Tibial artery (tissue), 4 donors: Measurements from ENCODE around the gene PAQR4.

Experiments used
- DNase-seq, 2 donors: peaks; one replicate each; pipeline ENCODE4 v3.0.0-alpha.2; 2019
- H3K27ac ChIP-seq, 2 donors: fragments of 200-600 bp; sonication (generic) in 1 of 2; 1 replicate in 1 of 2; 2 replicates in 1 of 2; pipeline ENCODE4 v1.5.1; 2018 to 2019; ENCODE audit warnings: mild to moderate bottlenecking in 1 of 2
- H3K27me3 ChIP-seq, 2 donors: fragments of 200-600 bp; sonication (generic) in 1 of 2; one replicate each; pipeline versions ENCODE4 v1.5.1 to v1.6.0; 2016 to 2019
- H3K36me3 ChIP-seq, 3 donors: fragments of 200-600 bp; sonication (generic) in 2 of 3; one replicate each; pipeline ENCODE4 v1.5.1; 2016 to 2019; ENCODE audit warnings: mild to moderate bottlenecking in 2 of 3
- H3K4me1 ChIP-seq, 4 donors: fragments of 200-600 bp; sonication (generic) in 2 of 4; 1 replicate in 3 of 4; 2 replicates in 1 of 4; pipeline ENCODE4 v1.5.1; 2016 to 2019
- H3K4me3 ChIP-seq, 2 donors: fragments of 200-600 bp; sonication (generic) in 1 of 2; 1 replicate in 1 of 2; 2 replicates in 1 of 2; pipeline ENCODE4 v1.5.1; 2018 to 2019; ENCODE audit warnings: mild to moderate bottlenecking in 2 of 2
- H3K9me3 ChIP-seq, 3 donors: fragments of 200-600 bp; sonication (generic) in 1 of 3; one replicate each; pipeline ENCODE4 v1.5.1; 2016 to 2019
- intact Hi-C: fragments of 100-400 bp; cut with DNase I; formaldehyde crosslinking; loops from one replicate; pipeline ENCODE4 v1.15.0; 2023; ENCODE audit warnings: low total_unique reads
- TF ChIP-seq, protein P1 (sequence below), 2 experiments: fragments of 200-600 bp in 1 of 2; fragments of 450-650 bp in 1 of 2; IDR thresholded peaks; one replicate each; pipeline ENCODE4 v1.5.1; 2017 to 2019; ENCODE audit warnings: antibody characterized with exemption in 2 of 2, mild to moderate bottlenecking in 1 of 2, moderate library complexity in 1 of 2

The PAQR4 gene

DNA sequence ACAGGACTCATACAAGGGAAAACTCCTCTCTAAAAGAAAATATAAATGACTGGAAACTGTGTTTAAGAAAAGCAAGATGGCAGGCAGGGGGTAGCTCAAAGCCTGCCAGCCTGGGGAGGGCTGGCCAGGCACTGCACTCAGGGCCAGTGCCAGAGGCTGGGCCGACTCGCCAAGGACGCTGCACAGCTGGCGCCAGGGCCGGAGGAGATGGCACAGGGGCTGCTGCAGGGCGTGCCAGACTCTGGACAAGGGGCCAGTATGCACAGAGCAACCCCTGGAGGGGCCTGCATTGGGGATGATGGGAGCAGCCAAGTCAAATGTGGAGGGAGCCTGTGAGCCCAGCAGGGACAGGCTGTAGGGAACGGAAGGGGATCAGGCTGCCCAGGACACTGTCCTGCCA lies 7.1 kb downstream of the PAQR4 start:
- no peak for DNase-seq
- TF ChIP-seq, protein P1, sequence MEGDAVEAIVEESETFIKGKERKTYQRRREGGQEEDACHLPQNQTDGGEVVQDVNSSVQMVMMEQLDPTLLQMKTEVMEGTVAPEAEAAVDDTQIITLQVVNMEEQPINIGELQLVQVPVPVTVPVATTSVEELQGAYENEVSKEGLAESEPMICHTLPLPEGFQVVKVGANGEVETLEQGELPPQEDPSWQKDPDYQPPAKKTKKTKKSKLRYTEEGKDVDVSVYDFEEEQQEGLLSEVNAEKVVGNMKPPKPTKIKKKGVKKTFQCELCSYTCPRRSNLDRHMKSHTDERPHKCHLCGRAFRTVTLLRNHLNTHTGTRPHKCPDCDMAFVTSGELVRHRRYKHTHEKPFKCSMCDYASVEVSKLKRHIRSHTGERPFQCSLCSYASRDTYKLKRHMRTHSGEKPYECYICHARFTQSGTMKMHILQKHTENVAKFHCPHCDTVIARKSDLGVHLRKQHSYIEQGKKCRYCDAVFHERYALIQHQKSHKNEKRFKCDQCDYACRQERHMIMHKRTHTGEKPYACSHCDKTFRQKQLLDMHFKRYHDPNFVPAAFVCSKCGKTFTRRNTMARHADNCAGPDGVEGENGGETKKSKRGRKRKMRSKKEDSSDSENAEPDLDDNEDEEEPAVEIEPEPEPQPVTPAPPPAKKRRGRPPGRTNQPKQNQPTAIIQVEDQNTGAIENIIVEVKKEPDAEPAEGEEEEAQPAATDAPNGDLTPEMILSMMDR (IDR thresholded peaks at IDR 0.05) = no peak
- Histone ChIP-seq H3K27me3 (peaks cover 0 to 49% of the 10 kb centered on the region in 2 donors), H3K36me3 (no peaks in the 10 kb centered on the region), H3K9me3 (no peaks in the 10 kb centered on the region), H3K4me3 (no peak overlapping the region), H3K4me1 (peaks cover 0 to 15% (median 13%) of the 10 kb centered on the region in 4 donors), H3K27ac (no peak overlapping the region)
- intact Hi-C loops = no loop called here

DNA sequence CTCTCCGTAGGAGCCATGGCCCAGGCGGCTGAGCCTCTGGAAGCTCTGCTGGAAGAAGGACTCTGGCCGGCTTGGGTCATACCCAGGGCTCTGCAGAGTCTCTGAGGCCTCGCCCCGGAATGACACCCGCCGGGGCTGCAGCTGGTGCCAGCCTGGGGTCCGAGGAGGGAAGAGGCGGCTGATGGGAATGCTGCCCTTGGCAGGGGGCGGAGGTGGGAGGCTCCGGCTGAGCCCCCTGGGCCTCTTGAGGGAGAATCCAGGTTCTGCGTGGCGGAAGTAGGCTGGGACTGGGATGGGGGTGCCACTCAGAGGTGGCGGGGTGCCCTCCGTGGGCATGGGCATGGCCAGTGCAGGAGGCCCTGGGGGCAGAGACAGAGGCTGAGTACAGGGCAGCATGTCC lies 7.5 kb downstream of the PAQR4 start:
- Histone ChIP-seq H3K36me3 (no peaks in the 10 kb centered on the region), H3K4me3 (no peak overlapping the region), H3K27me3 (peaks cover 0 to 49% of the 10 kb centered on the region in 2 donors), H3K9me3 (no peaks in the 10 kb centered on the region), H3K27ac (no peak overlapping the region), H3K4me1 (peaks cover 0 to 16% (median 14%) of the 10 kb centered on the region in 4 donors)
- intact Hi-C loops = no loop called here
- TF ChIP-seq, protein P1 (IDR thresholded peaks at IDR 0.05) = no peak
- no peak for DNase-seq

DNA sequence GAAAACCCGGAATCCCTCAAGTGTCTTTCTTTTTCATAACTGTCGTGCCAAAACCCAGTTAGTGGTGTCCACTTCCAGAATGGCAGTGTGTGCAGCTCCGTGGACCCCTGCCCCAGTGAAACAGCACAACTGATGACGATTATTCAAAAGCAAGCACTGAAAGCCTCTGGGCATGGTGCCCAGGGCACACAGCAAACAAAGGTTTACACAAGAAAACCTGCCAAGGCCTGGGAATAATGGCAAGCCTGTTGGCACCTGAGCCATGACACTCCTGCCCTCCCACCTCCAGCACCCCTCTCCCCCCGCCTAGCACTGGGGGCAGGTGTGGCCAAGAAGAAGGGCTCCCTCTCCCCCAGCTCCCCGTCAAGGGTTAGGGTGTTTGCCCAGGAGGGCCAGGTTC lies 8.3 kb downstream of the PAQR4 start:
- Histone ChIP-seq H3K4me3 (no peak overlapping the region), H3K27ac (no peak overlapping the region), H3K4me1 (peaks cover 0 to 16% (median 14%) of the 10 kb centered on the region in 4 donors), H3K36me3 (no peaks in the 10 kb centered on the region), H3K27me3 (peaks cover 0 to 49% of the 10 kb centered on the region in 2 donors), H3K9me3 (no peaks in the 10 kb centered on the region)
- DNase-seq = no peak
- intact Hi-C loops = no loop called here
- TF ChIP-seq, protein P1 (IDR thresholded peaks at IDR 0.05) = no peak

DNA sequence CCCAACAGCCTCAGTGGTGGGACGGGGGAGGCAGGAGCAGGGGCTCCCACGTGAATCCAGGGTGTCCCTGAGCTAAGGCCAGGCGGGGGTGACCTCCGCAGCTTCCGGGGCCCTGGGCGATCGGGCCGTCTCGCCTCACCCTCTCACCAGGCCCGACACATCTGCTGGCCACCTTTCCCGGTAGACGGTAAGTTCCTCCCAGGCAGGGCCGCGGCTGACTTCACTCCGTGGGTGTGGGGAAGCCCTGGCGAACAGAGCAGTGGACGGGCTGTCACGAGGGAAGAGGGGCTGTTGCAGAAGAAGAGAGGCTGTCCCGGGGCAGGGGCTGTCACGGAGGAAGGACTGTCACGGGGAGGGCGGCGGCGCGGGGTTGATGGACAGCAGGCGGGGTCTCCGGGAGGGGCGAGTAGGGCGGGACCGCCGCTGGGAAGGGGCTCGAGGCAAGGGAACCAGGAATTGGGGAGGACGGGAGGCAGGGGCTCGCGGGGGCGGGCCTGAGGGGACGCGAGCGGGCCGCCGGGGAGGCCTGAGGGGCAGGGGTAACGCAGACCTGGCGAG lies 10.6 kb downstream of the PAQR4 start:
- TF ChIP-seq, protein P1 (IDR thresholded peaks at IDR 0.05) = no peak
- DNase-seq = no peak
- Histone ChIP-seq H3K9me3 (no peaks in the 10 kb centered on the region), H3K36me3 (no peaks in the 10 kb centered on the region), H3K4me3 (peak overlapping the region; percentile 72 to 75), H3K27me3 (peaks cover 0 to 41% of the 10 kb centered on the region in 2 donors), H3K27ac (no peak overlapping the region), H3K4me1 (peaks cover 0 to 31% (median 25%) of the 10 kb centered on the region in 4 donors)
- intact Hi-C loops = no loop called here

DNA sequence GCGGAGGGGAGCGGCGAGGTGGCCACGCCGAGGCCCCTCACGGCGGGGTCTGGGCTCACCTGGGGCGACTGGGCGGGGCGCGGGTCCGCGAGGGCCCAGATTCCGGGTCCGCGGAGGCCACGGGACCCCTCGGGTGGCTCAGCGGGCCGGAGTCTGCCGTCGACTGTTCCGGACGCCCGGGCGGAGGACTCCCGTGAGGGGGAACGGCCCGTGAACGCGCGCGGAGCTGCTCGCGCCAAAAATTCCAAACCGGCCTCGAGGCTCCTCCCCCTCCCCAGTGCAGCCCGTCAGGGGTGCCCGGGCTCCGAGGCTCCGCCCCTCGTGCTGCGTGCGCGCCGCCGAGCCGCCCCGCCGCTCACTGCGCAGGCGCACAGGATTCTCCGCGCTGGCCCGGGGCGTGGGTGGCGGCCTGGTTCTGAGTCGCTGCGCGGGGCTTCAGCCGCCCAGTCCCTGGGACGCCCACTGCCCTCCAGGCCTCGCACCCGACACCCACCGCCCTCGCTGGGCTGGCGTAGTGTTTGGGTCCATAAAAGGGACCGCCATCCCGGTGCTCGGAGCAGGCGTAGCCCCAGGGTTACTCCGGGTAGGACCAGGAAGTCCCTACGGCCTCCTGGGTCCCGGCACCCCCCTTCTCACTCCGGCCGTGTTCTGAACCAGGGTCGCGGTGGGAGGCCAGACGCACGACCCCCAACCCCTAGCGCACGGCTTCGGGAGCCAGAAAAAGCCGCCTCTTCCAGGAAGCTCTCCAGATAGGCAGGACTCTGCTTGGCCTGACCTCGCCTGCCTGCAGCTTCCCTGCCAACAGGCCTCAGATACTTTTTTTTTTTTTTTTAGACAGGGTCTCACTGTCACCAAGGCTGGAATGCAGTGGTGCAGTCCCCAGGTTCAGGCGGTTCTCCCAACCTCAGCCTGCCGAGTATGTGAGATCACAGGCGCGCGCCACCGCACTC lies 11.4 kb downstream of the PAQR4 start, which contains the start of gene PKMYT1:
TSS of gene PKMYT1 (minus strand) at position 220 of the 950 bp plus-strand sequence. CDS start 789 bp downstream, outside the sequence.
- Histone ChIP-seq H3K27me3 (peaks cover 0 to 34% of the 10 kb centered on the region in 2 donors), H3K36me3 (no peaks in the 10 kb centered on the region), H3K4me1 (peaks cover 0 to 39% (median 30%) of the 10 kb centered on the region in 4 donors), H3K9me3 (no peaks in the 10 kb centered on the region), H3K27ac (peak within 1 kb of the TSS; percentile 82 to 86), H3K4me3 (peak within 1 kb of the TSS; percentile 72 to 75)
- intact Hi-C loops = no loop called here
- DNase-seq = peak; percentile 80 to 94
- TF ChIP-seq, protein P1 (IDR thresholded peaks at IDR 0.05) = no peak
